SIG-M5 treated with dmso at 0.1 percent for 504 hours (cell line): ENCODE results near the gene SRSF10.

ENCODE experiments used
- DNase-seq: peaks from one replicate; lab custom pipeline; 2025; ENCODE audit not compliant: unreplicated experiment; lab: John Stamatoyannopoulos, UW

The SRSF10 gene

DNA sequence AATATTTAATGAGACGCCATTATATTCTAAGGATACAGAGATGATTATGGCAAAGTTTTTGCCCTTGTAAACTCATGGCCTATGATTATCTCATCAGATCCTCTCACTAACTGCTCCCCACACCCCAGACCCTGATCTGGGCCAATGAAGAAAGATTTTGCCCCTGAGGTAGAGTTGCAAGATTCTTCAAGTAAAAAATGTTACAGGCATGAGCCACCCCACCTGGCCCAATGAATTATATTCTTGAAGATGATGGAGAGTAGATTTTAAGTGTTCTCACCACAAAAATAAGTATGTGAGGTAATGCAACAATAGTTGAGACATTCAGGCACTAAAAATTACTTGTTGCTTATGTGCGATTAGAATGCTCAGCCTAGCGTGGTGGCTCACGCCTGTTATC lies 65.2 kb downstream of the SRSF10 start:
- no peak for DNase-seq
